ENCODE results near the gene POLQ. TPM values are rescaled to one million over a fixed set of nuclear protein-coding genes. Genes with fewer than 3 reads are reported as not detected.

POLQ gene
- total and polyA plus RNA-seq, 2 of the 4 experiments (the other 2 are of a cell fraction): 1.8 to 5.0 TPM

GRCh38 chr3:121517953-121518655 lies 27.7 kb downstream of the POLQ start:
- DNase-seq (peak; percentile 11), ATAC-seq (ENCODE audit: low read depth) (0 out of 2 replicates have a peak, but pooled peaks have one; percentile 32)
- H3K4ac ChIP-seq (ENCODE audit: low read depth, low read length): no peak overlapping the region
- no CpG with 5 or more reads among the region's 5 CpGs for WGBS, 2 experiments (ENCODE audit: extremely low coverage in 2 of 2, insufficient read length in 1 of 2)
- no peak overlapping the region; the same call in 1 of the 2 replicates for H3K27ac ChIP-seq (ENCODE audit: insufficient read depth, low read length)
- no peak overlapping the region for H3K4me2 ChIP-seq (ENCODE audit: low read depth, low read length)
- TF ChIP-seq MAZ (IDR thresholded peaks at IDR 0.05; ENCODE audit: borderline replicate concordance, low read depth, low read length) (no peak), MXI1 (IDR thresholded peaks at IDR 0.05; ENCODE audit: borderline replicate concordance, low read depth, low read length) (no peak), NFE2L2 (IDR thresholded peaks at IDR 0.05; ENCODE audit: low read depth, low read length) (no peak), CHD1 (IDR thresholded peaks at IDR 0.05; ENCODE audit: low read depth, low read length) (no peak), BHLHE40 (IDR thresholded peaks at IDR 0.05; ENCODE audit: low read depth, low read length) (no peak)
- no peak overlapping the region for H2BK5ac ChIP-seq (ENCODE audit: low read depth, low read length, poor library complexity, severe bottlenecking)
- H3K4me1 ChIP-seq (ENCODE audit: control insufficient read depth, insufficient read depth, low read length): no peaks in the 10 kb centered on the region; the same call in 1 of the 2 replicates
- dilution Hi-C loops (cut with HindIII; ENCODE audit: low sequenced_read_pairs, unreplicated experiment): no loop called here
- no peak overlapping the region for H3K56ac ChIP-seq (ENCODE audit: extremely low read depth, insufficient read depth, low read length)
- no peak overlapping the region for H3K18ac ChIP-seq (ENCODE audit: low read depth, low read length)
- H2BK20ac ChIP-seq (ENCODE audit: low read depth, low read length): no peak overlapping the region
- peaks cover 0 to 15% of the 10 kb centered on the region in 2 experiments; a peak in 3 of 4 replicates for H3K79me1 ChIP-seq (ENCODE audit: low read depth in 1 of 2, low read length in 2 of 2)
- no peak overlapping the region for H2AFZ ChIP-seq (replicated peaks; ENCODE audit: low read length, poor library complexity)
- no peak overlapping the region for H2AK5ac ChIP-seq (ENCODE audit: low read depth, low read length)
- peaks cover 3% of the 10 kb centered on the region; the same call in 1 of the 2 replicates for H3K9me1 ChIP-seq (ENCODE audit: insufficient read depth, low read length)
- ChIA-PET CTCF (interaction anchor here (0.6 kb wide), 1 partner anchor 472 kb away, joined by 6 read pairs; no protein-coding TSS in a partner anchor), POLR2A (ENCODE audit: unreplicated experiment) (no interaction called here)
- peaks cover 1% of the 10 kb centered on the region; the same call in 1 of the 2 replicates for H3K36me3 ChIP-seq (ENCODE audit: control insufficient read depth, insufficient read depth, low read length)
- no TSS peak for BruUV-seq (replicated peaks)
- H3K27me3 ChIP-seq (ENCODE audit: control insufficient read depth, insufficient read depth, low read length): no peaks in the 10 kb centered on the region
- no peak overlapping the region for H2BK15ac ChIP-seq (ENCODE audit: low read depth, low read length)
- no peak overlapping the region for H3K4me3 ChIP-seq (ENCODE audit: insufficient read depth, low read depth, low read length)
- no peak overlapping the region for H3K23ac ChIP-seq (ENCODE audit: low read depth, low read length)
- H4K91ac ChIP-seq (ENCODE audit: insufficient read depth, low read depth, low read length): no peak overlapping the region
- in situ Hi-C loops (cut with MboI; ENCODE audit: low sequenced_read_pairs): loop anchor here (25.0 kb wide), 1 partner anchor 106 kb away; no protein-coding TSS in a partner anchor
- no peak overlapping the region for H3K14ac ChIP-seq (replicated peaks; ENCODE audit: low read depth, low read length)
- no peak overlapping the region for H3K9ac ChIP-seq (ENCODE audit: low read depth, low read length)
- intact Hi-C loops (cut with micrococcal nuclease): no loop called here
- no peak overlapping the region for H4K5ac ChIP-seq (ENCODE audit: low read depth, low read length)
- H2BK120ac ChIP-seq (ENCODE audit: low read depth, low read length): no peak overlapping the region
- no peak overlapping the region; a peak in 1 of 4 replicates for H4K8ac ChIP-seq (ENCODE audit: low read depth in 2 of 2, low read length in 2 of 2)
- H3K9me3 ChIP-seq (ENCODE audit: control insufficient read depth, insufficient read depth, low read length): no peaks in the 10 kb centered on the region
- H4K20me1 ChIP-seq (ENCODE audit: insufficient read depth, low read length): no peaks in the 10 kb centered on the region
- no peak overlapping the region for H2AK9ac ChIP-seq (replicated peaks; ENCODE audit: low read depth, low read length, poor library complexity)

Data from IMR-90 (cell line).